ENCODE data around the gene CCND3. TPM values are rescaled to one million over a fixed set of nuclear protein-coding genes. Genes with fewer than 3 reads are reported as not detected.

Gene CCND3
- total RNA-seq (100 to 1,000 TPM in 2 of 9 donors, 10 to 100 TPM in 7; 33.9 to 116 (median 46.2) TPM), polyA plus RNA-seq (10 to 100 TPM; 47.1 to 78.1 TPM)
- long read RNA-seq, donor 1, transcript CCND3-203 (5 exons, 2,085 nt) = major isoform, 71 of 98 reads
- long read RNA-seq, donor 1, transcript CCND3-205 (4 exons, 1,843 nt) = minor isoform, 12 of 98 reads
- long read RNA-seq, donor 1, partial matches to known transcripts = 4 of 98 reads
- long read RNA-seq, donor 1, other reads (novel, unspliced or antisense) = 2 of 98 reads
- long read RNA-seq, donor 2, transcript CCND3-204 (4 exons, 1,724 nt) = minor isoform, 10 of 380 reads
- long read RNA-seq, donor 2, transcript CCND3-203 (5 exons, 2,085 nt) = major isoform, 271 of 380 reads
- long read RNA-seq, donor 2, transcript CCND3-205 (4 exons, 1,843 nt) = minor isoform, 34 of 380 reads
- long read RNA-seq, donor 2, transcript CCND3-202 (5 exons, 2,133 nt) = minor isoform, 19 of 380 reads
- long read RNA-seq, donor 2, partial matches to known transcripts = 21 of 380 reads
- long read RNA-seq, donor 2, other reads (novel, unspliced or antisense) = 19 of 380 reads
- long read RNA-seq, donor 3, transcript CCND3-203 (5 exons, 2,085 nt) = major isoform, 74 of 100 reads
- long read RNA-seq, donor 3, transcript CCND3-202 (5 exons, 2,133 nt) = minor isoform, 6 of 100 reads
- long read RNA-seq, donor 3, partial matches to known transcripts = 2 of 100 reads
- long read RNA-seq, donor 3, other reads (novel, unspliced or antisense) = 11 of 100 reads

DNA sequence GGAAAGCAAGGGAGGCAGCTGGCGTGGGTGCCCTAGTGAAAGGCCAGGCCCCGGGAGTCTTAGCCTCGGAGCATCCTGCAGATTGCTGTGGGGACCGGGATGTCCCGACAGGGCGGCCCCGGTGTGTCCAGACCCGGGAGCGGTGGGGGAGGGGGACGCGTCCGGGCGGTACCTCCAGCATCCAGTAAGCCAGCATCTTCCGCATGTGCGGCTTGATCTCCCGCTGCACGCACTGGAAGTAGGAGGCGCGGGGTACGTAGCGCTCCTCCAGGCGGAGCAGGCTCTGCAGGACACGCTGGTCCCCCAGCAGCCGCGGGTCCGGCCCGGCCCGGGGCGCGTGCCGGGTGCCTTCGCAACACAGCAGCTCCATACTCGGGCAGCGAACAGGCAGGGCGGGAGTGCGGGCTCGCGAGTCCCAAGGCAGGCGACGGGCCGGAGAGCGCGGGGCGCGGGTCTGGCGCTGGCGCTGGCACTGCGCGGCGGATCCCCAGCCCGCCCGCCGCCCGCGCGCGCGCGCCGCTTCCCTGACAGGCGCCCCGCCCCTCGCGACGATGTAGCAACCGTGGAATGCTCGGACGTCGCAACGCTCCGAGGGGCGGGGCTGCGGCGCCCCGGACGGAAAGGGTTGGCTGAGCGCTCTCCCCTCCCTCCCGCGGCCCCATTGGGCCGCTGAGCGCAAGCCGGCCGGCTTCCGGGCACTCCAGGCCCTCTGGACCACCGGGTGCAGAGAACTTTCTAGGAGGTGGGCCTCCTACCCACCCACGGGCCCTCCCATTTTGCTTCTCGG is at the start of gene CCND3:
Gene CCND3, minus strand, starts transcription at position 529 of the 787 bp plus-strand sequence. Its CDS starts 159 bp downstream, at position 370.
- Histone ChIP-seq H3K36me3 (peaks cover 0 to 25% (median 3%) of the 10 kb centered on the region in 9 donors), H3K4me1 (peaks cover 7 to 63% (median 46%) of the 10 kb centered on the region in 12 donors), H3K27ac (peak within 1 kb of the TSS; percentile 54 to 95 (median 86)), H3K27me3 (no peaks in the 10 kb centered on the region), H3K9me3 (no peaks in the 10 kb centered on the region), H3K4me3 (peak within 1 kb of the TSS; percentile 63 to 99 (median 88))
- DNase-seq (peak; percentile 94 to 97 (median 95)), ATAC-seq (peak; percentile 84 to 95 (median 94))
- TF ChIP-seq POLR2A (IDR thresholded peaks at IDR 0.05) = peak in 1 of 2 donors; percentile 70
- TF ChIP-seq, protein P1, sequence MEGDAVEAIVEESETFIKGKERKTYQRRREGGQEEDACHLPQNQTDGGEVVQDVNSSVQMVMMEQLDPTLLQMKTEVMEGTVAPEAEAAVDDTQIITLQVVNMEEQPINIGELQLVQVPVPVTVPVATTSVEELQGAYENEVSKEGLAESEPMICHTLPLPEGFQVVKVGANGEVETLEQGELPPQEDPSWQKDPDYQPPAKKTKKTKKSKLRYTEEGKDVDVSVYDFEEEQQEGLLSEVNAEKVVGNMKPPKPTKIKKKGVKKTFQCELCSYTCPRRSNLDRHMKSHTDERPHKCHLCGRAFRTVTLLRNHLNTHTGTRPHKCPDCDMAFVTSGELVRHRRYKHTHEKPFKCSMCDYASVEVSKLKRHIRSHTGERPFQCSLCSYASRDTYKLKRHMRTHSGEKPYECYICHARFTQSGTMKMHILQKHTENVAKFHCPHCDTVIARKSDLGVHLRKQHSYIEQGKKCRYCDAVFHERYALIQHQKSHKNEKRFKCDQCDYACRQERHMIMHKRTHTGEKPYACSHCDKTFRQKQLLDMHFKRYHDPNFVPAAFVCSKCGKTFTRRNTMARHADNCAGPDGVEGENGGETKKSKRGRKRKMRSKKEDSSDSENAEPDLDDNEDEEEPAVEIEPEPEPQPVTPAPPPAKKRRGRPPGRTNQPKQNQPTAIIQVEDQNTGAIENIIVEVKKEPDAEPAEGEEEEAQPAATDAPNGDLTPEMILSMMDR (IDR thresholded peaks at IDR 0.05) = peak in 2 of 12 donors; percentile 2 to 11
- intact Hi-C loops (cut with DNase I) = loop anchor here in 8 of 10 donors (1.0 to 5.0 kb wide), 5 partner anchors 46 to 159 kb away; partner anchors contain the start of genes PRICKLE4 (in 2 of the 8), TOMM6 (in 1 of the 8) and USP49 (in 1 of the 8)
- 0 to 1% (median 0%) methylated on average over 44 to 87 of the region's 87 CpGs for WGBS, 4 donors

DNA sequence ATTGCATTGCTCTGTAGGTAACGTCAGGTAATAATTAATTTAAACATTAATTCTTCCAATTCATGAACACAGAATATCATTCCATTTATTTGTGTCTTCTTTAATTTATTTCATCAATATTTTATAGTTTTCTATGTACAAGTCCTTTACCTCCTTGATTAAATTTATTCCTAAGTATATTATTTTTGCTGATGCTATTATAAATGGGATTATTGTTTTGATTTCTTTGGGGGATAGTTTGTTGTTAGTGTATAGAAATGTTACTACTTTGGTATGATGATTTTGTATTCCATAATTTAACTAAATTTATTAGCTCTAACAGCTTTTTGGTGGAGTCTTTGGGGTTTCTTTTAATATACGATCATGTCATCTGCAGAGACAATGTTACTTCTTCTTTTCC is 44.7 kb upstream of the CCND3 start:
- Histone ChIP-seq H3K27ac (no peak overlapping the region), H3K36me3 (no peaks in the 10 kb centered on the region), H3K4me3 (no peak overlapping the region), H3K27me3 (no peaks in the 10 kb centered on the region), H3K4me1 (peaks cover 0 to 5% (median 0%) of the 10 kb centered on the region in 12 donors), H3K9me3 (peaks cover 0 to 10% (median 0%) of the 10 kb centered on the region in 12 donors)
- TF ChIP-seq, protein P1 (IDR thresholded peaks at IDR 0.05) = no peak
- no peak for TF ChIP-seq POLR2A (IDR thresholded peaks at IDR 0.05)
- intact Hi-C loops (cut with DNase I) = no loop called here
- ATAC-seq (no peak), DNase-seq (no peak)
- WGBS, 4 donors = 92 to 98% (median 96%) methylated on average over 2 of the region's 2 CpGs

DNA sequence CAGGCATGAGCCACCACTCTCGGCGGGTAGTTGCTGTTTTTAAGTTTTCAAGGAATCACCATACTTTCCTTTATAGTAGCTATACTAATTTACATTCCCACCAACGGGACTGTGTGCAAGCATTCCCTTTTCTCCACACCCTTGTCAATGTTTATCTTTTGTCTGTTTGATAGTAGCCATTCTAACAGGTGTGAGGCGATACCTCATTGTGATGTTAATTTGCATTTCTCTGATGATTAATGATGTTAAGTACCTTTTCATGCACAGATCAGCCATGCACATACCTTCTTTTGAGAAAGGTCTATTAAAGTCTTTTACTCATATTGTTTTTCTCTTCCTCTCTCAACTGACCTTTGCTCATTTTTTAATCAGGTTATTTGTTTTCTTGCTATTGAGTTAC is 43.0 kb upstream of the CCND3 start:
- no peak for DNase-seq
- Histone ChIP-seq H3K9me3 (peaks cover 0 to 5% (median 0%) of the 10 kb centered on the region in 12 donors), H3K27ac (no peak overlapping the region), H3K36me3 (no peaks in the 10 kb centered on the region), H3K4me1 (peaks cover 0 to under 1% (median 0%) of the 10 kb centered on the region in 12 donors), H3K4me3 (no peak overlapping the region), H3K27me3 (no peaks in the 10 kb centered on the region)
- no peak for ATAC-seq
- WGBS, 4 donors = 54 to 62% (median 56%) methylated on average over 4 of the region's 4 CpGs
- intact Hi-C loops (cut with DNase I) = no loop called here
- TF ChIP-seq, protein P1 (IDR thresholded peaks at IDR 0.05) = no peak
